ELR (cell line): Measurements from ENCODE around the gene AZU1.

Experiments used
- DNase-seq: peaks from one replicate; pipeline ENCODE4 v3.0.0-alpha.2; 2015; ENCODE audit warnings: low read depth

Gene AZU1

DNA sequence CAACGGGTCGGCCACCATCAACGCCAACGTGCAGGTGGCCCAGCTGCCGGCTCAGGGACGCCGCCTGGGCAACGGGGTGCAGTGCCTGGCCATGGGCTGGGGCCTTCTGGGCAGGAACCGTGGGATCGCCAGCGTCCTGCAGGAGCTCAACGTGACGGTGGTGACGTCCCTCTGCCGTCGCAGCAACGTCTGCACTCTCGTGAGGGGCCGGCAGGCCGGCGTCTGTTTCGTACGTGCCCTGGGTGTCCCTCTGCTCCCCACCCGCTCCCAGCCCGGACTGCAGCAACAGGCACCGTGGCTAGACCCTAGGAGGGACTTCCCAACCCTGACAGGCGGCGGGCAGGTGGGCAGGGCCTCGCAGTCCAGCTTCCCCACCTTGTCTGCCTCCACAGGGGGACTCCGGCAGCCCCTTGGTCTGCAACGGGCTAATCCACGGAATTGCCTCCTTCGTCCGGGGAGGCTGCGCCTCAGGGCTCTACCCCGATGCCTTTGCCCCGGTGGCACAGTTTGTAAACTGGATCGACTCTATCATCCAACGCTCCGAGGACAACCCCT lies 28.0 kb downstream of the AZU1 start:
- DNase-seq: no peak

DNA sequence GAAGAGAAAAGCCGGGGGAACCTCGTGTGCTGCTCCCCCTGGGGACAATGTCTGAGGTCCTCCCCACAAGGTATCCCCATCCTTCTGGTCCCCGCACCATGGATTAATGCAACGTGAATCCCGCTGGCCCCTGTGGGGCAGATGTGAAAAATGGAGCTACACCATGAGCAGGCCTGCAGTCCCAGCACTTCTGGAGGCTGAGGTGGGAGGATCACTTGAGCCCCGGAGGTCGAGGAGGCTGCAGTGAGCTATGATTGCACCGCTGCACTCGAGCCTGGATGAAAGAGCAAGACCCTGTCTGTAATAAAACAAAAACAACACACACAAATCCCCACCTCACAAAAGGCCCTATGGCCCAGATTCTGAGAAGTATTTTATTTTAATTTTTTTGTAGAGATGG lies 30.6 kb downstream of the AZU1 start:
- DNase-seq: no peak

DNA sequence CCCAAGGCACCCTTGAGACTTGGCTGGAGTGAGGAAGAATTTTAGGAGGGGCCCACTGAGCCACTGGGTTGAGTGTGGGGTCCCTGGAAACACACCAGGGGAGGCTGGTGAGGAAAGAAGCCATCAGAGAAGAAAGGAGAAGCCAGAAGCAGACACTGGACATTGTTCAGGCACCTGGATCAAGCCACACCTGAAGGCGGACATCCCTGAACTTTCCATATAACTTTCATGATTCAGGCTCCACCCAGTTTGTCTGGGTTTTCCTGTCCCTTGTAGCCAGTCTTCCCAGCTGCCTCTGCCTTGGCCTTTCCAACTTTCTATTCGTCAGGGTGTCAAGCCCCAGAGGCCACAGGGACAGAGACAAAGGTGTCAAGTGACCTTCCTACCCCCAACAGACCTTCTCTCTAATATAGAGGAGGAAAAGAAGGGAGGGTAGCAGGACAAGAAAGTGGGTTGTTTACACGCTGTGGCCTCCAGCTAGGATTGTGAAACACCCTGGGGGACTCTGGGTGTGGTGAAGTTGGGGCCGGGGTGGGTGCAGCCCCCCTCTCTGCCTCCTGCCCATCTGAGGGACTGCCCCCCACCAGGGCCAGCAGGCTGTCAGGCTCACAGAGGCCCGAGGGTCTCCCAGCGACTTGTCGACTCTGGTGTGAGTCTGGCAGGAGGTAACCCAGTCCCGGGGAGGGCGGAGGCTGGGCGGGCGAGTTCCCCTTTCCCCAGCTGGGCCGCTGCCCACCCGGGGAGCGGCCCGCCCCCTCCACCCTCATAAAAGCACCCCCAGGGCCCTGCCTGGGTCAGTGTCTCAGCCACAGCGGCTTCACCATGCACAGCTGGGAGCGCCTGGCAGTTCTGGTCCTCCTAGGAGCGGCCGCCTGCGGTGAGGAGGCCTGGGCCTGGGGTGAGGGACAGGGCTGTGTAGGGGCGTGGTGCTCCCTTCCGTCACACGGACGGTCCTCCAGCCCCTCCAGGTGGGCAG lies 31.5 kb downstream of the AZU1 start, which contains the start of gene CFD:
TSS of gene CFD (plus strand) at position 797 of the 976 bp plus-strand sequence. CDS start at position 823, 26 bp downstream.
- DNase-seq: no peak

DNA sequence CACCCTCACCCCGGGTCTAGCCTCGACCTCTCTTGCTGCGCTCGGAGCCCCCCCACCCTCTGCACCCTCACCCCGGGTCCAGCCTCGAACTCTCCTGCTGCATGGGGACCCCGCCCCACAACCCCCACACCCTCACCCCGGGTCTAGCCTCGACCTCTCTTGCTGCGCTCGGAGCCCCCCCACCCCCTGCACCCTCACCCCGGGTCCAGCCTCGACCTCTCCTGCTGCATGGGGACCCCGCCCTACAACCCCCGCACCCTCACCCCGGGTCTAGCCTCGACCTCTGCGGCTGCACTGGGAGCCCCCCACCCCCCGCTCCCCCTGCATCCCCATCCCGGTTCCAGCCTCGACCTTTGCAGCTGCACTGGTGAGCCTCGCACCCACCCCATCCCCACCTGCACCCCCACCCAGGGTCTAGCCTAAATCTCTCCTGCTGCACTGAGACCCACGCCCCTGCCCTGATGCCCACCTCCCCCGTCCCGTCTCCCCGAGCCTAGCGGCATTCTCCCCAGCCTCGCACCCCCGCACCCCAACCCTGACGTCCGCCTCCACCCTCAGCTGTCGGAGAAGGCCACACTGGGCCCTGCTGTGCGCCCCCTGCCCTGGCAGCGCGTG lies 33.6 kb downstream of the AZU1 start:
- no peak for DNase-seq

DNA sequence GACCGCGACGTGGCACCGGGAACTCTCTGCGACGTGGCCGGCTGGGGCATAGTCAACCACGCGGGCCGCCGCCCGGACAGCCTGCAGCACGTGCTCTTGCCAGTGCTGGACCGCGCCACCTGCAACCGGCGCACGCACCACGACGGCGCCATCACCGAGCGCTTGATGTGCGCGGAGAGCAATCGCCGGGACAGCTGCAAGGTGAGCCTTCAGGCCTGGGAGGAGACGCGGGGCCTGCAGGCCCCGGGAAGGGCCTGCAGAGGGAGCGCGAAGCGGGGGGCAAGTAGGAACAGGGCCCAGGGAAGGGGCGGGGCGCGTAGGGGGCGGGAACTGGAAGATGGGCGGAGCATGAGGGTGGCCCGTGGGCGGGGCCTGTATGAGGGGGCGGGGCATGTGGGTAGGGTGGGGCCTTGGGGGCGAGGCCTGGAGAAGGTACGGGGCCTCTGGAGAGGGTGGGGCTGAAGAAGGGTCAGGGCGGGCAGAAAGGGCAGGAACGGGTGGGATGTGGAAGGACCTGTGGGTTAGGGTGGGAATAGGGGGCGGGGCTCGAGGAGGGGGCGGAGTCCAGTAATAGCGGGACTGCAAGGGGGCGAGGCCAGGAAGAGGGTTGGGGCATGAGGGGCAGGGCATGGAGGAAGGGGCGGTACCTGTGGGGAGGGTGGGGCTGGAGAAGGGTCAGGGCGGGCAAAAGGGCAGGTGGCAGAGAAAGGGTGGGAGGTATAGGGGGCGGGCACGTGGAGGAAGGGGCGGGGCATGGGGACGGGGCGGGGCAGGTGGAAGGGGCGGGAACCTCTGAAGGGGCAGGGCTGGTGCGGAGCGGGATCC lies 34.3 kb downstream of the AZU1 start:
- peak; percentile 38 for DNase-seq

DNA sequence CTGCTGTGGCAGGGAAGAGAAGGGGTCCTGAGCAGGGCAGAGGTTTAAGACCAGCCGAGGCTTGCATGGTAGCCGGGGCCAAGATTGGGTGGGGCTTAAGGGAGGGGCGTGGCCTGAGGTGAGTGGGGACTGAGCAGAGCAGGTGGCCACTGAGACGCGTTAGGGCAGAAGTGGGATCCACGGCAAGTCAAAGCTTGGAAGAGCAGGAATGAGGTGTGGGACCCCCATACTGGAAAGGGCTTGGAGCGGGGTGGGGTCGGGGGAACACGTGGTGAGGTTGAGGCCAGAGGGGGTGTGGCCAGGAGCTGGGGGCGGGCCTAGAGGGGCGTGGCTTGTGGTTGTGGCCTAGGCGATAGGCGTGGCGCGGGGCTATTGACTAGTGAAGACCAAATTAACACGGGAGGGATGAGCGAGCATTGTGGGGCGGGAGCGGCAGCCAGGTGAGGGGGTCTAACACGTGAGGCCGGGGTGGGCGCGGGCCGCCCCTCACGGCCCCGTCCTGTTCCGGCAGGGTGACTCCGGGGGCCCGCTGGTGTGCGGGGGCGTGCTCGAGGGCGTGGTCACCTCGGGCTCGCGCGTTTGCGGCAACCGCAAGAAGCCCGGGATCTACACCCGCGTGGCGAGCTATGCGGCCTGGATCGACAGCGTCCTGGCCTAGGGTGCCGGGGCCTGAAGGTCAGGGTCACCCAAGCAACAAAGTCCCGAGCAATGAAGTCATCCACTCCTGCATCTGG lies 35.1 kb downstream of the AZU1 start:
- DNase-seq: peak; percentile 67

DNA sequence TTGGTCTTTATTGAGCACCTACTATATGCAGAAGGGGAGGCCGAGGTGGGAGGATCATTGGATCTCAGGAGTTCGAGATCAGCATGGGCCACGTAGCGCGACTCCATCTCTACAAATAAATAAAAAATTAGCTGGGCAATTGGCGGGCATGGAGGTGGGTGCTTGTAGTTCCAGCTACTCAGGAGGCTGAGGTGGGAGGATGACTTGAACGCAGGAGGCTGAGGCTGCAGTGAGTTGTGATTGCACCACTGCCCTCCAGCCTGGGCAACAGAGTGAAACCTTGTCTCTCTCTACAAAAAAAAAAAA lies 35.6 kb downstream of the AZU1 start:
- no peak for DNase-seq

DNA sequence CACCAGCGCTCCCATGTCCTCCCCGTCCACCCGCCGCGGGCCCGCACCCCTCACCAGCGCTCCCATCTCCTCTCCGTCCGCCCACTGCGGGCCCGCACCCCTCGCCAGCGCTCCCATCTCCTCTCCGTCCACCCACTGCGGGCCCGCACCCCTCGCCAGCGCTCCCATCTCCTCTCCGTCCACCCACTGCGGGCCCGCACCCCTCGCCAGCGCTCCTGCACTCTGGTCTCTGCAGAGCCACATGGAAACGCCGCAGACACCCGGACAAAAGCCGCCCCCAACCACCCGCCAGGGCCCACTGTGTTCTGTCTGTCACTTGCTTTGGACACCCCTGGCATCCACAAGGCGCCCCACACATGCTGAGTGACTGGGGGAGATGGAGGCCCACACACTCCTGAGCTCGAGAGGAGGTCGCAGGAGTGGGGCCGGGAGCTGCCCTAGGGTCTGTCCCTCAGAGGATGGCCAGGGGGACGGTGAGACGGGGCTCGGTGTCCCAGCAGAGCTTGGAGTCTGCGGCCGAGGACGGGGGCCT lies 39.2 kb downstream of the AZU1 start:
- DNase-seq: no peak

DNA sequence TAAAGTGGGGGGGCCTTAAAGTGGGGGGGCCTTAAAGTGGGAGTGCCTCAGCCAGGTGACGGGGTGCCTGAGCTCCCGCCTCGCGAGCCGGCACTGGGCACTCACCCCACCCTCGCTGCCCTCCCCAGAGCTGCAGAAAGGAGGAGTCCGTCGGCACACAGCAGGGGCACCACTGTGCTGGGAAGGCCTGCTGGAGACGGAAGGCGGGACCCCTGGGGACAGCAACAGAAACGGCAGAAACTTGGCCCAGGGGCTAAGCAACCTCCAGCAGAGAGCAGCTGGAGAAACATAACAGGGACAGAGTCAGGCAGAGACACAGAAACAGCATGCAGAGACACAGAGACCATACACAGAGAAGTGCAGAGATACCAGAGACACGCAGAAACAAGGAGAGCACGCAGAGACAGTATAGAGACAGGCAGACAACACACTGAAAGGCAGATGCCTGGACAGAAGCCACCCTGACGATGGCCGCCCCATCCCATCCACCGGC lies 39.7 kb downstream of the AZU1 start:
- no peak for DNase-seq

DNA sequence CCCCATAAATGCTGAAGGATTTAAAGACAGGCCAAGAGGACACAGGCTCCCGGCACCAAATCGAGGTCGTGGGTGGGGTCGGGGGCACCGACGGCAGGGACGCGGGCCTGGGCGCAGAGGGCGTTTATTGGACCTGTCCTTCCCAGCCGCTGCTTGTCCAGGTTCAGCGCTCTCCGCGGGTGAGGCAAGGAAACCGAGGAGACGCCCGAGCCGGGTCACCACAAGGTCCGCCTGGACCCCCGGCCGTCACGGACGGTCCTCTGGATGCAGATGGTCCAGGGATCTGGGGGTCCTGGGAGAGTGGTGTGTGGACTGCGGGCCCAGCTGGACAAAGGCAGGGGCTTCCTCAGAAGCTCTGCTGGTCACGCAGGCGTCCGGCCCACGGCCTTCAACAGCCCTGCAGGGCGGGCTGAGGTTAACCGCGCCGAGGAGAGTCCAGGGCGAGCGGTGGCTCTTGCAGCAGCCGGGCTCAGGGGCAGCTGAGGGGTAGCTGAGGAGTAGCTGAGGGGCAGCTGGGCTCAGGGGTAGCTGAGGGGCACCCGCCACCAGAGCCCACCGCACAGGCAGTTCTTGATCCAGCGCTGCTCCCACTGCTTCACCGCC lies 40.3 kb downstream of the AZU1 start:
- DNase-seq: no peak

DNA sequence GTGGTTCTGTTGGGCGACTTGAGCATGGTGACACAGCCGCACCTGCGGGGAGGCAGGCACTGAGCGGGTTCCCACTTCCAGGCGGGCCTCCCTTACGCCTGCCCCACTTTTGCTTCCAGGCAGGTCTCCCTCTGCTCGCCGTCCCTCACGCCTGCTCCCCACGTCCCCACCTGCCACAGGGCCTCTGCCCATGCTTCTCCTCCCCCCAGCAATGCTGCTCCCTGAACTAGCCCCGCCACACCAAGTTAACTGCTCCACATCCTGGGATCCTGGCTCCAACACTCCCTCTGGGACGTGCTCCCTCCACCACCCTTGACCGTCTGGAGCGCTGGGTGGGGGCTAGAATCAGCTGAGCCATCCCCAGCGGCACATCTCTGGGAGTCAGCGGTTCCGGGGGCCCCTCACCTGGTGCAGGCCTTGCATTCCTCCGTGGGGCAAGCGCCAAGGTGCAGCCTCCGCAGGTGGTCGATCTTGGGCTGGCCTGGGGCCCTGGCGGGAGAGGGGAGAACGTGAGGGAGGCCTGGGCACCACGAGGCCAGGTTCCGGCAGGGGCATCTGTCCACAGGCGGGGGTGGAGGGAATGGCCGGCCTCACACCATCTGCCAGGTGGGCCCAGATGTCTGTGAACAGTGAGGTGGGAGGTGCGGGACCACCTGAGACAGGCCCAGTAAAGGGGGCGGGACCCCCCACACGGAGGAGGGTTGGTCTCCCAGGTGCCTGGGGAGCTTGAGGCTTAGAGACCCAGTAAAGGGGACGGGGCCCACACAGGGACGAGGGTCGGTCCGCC lies 41.0 kb downstream of the AZU1 start:
- no peak for DNase-seq

DNA sequence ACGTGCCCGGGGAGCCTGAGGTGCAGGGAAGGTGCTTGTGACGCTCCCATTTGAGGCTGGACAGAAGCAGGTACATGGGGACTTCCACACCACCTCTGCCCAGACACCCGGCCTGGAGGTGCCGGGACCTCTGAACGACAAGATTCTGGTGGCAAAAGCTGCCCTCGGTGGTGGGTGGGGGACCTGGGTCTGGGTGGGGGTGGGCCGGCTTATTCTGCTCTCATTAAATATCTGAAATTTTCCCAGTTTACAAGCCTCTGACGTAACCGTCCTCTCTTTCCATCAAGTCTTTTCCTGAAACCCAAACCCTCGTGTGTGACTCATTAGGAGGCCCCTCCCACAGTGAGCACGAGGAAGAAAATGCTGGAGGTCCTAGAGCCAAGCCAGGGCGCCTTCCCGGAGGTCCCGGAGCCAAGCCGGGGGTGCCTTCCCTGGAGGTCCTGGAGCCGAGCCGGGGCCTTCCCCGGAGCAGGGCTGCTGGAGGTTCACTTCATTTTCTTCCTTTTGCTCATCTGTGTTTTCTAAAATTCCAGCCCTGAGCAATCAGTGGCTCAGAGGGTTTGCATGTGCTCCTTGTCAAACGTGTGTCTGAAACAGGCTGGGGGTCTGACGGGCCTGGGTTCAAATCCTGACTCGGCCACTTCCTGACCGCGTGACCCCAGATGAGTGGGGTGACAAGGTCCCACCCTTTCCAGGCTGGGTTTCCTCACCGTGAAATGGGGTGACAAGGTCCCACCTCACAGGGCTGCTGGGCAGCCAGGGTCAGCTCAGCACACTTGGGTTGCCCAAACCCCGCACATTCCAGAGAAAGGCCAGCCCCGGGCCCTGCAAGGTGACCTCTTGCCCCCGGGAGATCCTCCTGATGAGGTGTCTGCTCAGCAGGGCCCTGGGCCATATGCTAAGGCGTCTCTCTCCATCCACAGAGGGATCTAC lies 41.9 kb downstream of the AZU1 start:
- DNase-seq: peak; percentile 96

DNA sequence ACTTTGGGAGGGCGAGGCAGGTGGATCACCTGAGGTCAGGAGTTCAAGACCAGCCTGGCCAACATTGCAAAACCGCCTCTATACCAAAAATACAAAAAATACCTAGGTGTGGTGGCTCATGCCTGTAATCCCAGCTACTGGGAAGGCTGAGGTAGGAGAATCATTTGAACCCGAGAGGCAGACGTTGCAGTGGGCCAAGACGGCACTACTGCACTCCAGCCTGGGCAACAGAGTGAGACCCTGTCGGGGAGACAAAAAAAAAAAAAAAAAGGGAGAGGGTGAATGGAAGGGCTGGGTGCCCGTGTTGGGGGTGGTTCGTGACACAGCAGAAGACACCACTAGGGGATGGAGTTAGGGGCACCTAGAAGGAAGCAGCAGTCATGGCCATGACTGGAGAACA lies 42.7 kb downstream of the AZU1 start:
- DNase-seq: no peak

DNA sequence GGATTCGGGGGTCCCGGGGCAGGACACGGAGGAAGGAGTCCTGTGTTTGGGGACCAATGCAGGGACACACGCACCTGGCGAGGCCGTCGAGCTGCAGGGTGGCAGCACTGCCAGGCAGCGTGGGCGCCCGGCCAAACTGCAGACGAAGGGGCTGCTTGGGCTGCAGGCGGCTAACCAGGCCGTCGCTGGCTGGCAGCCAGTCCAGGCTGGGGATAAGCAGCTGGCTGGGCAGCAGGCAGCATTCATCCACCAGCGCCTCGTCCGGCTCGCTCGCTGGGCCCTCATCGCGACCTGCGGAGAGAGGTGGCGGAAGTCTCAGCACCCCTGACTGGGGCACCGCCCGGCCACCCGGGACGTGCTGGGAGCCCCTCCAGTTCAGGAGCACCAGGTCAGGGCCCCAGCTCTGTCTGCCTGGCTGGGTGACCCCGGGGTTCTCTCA lies 43.3 kb downstream of the AZU1 start:
- DNase-seq: no peak

DNA sequence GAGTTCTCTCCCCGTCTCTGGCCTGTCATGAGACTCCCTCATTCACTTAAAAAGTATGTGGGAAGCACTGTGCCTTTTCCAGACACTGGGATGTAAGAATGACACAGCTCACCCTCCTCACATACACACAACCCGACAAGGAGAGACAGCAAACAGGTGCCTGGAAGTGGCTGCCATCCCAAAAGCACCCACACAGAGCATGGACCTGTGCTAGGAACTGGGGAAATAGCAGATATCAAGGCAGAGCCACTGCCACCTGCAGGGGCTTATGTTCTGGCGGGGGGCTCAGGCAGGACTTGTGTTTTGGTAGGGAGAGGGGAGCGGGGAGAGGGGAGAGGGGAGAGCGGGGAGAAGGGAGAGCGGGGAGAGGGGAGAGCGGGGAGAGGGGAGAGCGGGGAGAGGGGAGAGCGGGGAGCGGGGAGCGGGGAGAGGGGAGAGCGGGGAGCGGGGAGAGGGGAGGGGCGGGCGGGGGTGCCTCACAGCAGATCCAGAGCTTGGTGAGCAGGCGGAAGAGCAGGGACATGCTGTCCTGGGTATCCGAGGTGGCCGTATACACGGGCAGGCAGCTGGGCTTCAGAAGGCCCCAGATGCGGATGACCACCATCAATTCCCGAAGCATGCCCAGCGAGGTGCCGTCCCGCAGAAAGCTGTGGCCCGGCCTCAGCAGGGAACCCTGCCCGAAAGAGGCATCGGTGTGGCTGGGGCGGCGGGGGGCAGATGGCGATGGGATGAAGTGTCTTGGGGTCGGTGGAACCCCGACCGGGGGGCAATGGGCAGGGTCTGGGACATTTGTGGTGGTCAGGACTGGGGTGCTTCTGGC lies 44.0 kb downstream of the AZU1 start:
- no peak for DNase-seq

DNA sequence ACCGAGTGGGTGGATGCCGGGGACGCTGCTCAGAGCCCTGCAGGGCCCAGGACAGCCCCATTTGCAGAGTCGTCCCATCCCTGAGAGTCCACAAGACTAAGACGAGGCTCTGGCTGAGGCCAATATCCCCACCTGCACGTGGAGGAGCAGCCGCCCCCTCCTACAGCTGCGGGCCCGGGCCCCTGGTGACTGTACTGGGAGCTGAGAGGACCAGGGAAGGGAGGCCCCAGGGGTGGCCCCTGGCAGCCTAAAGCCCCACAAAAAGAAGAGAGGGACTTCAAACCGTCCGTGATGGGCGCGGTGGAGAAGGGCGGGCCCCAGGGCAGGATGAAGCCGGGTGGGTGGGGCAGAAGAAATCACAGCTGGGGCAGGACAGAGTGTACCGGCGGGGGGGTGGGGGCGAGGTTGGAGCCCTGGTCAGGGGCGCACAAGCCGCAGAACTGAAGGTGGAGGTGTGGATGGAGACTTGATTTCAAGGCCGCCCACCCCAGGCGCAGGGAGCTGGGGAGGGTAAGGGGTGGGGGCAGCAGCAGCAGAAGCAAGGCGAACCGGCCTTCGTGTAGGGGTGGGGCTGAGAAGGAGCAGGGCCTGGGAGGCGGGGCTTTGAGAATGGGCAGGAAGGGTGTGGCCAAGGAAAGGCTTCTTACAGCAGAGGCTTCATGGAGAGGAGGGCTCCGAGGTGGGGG lies 44.8 kb downstream of the AZU1 start:
- DNase-seq: peak; percentile 57

DNA sequence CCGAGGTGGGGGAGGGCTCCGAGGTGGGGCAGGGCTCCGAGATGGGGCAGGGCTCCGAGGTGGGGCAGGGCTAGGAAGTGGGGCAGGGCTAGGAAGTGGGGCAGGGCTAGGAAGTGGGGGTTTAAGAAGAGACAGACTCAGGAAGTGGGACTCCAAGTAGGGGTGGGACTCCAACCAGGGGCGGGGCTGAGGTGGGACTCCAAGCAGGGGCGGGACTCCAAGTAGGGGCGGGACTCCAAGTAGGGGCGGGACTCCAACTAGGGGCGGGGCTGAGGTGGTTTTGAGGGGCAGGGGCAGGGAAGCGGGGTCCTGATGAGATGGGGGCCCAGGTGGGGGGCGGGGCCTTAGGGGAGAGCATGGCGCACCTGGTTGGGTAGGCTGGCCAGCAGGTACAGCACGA lies 45.4 kb downstream of the AZU1 start:
- DNase-seq: peak; percentile 59
